Stomach (tissue), 4 donors: ENCODE measurements around the gene SAT1.

Experiments used
- EP300 ChIP-seq: sonication (generic); formaldehyde crosslinking; IDR thresholded peaks from one replicate; pipeline ENCODE4 v1.6.1; 2017; ENCODE audit warnings: antibody characterized with exemption
- POLR2AphosphoS5 ChIP-seq, 3 donors: sonication (generic); formaldehyde crosslinking; IDR thresholded peaks; one replicate each; pipeline ENCODE4 v1.6.1; 2016; ENCODE audit warnings: antibody characterized with exemption in 3 of 3

DNA sequence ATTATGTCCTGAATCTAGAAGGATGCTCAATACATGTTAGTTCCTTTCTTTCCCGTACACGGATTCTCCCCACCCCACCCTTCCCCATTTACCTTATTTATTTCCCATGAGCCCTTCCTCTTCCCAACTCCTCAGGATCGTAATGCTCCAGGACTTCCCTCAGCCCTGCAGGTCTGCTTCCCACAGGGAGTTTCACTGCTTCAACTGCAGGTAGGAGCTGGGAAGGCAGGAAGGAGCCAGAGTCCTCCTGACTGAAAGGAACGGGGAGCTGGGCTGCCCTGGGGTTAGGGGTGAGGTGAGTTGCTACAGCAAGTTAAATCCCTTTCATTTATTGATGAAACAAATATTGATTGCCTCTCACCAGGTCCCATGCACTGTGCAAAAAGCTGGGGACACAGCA is 33.2 kb downstream of the SAT1 start:
- no peak for TF ChIP-seq POLR2AphosphoS5 (IDR thresholded peaks at IDR 0.05)
- no peak for TF ChIP-seq EP300
